GM19240 (cell line): Measurements from ENCODE around the gene RASD2.

Source experiments
- DNase-seq: peaks from one replicate; pipeline ENCODE4 v3.0.0; 2011; ENCODE audit warnings: low spot score; ENCODE audit not compliant: insufficient read length

Gene RASD2

GRCh38 chr22:35601013-35601580 is 60.5 kb downstream of the RASD2 start:
- no peak for DNase-seq

GRCh38 chr22:35601743-35602615 is 61.3 kb downstream of the RASD2 start:
- DNase-seq: no peak
